Measurements from ENCODE around the gene NFE2L2. TPM values are rescaled to one million over a fixed set of nuclear protein-coding genes. Genes with fewer than 3 reads are reported as not detected.

NFE2L2 gene
- total and polyA plus RNA-seq, 9 of the 15 experiments (the other 6 are each of a cell fraction or from before 2014, with no cell fraction given), result 29.3 to 120 (median 59.3) TPM

GRCh38 chr2:177212106-177212890, 52.2 kb downstream of the NFE2L2 start, which contains the start of gene HNRNPA3 (continued):
- no peak for TF ChIP-seq CBX2 (IDR thresholded peaks at IDR 0.05; ENCODE audit: insufficient read depth, low read length, poor library complexity, severe bottlenecking)
- TF ChIP-seq ZFX (CRISPR knock-in tag; IDR thresholded peaks at IDR 0.05), result peak; percentile 97
- TF ChIP-seq ZBTB49 (CRISPR knock-in tag; IDR thresholded peaks at IDR 0.05; ENCODE audit: borderline replicate concordance), result peak; percentile 82; the same call in 1 of the 2 replicates
- no peak; the same call in 1 of the 2 replicates for TF ChIP-seq POLR2G (IDR thresholded peaks at IDR 0.05; ENCODE audit: low read depth, low read length)
- peak; percentile 93 for TF ChIP-seq MTA3 (IDR thresholded peaks at IDR 0.05; ENCODE audit: borderline replicate concordance)
- peak; percentile 100 for TF ChIP-seq TFE3 (CRISPR knock-in tag; IDR thresholded peaks at IDR 0.05)
- TF ChIP-seq BMI1 (IDR thresholded peaks at IDR 0.05; ENCODE audit: low read length), result no peak
- no peak for TF ChIP-seq ZNF3 (CRISPR knock-in tag; IDR thresholded peaks at IDR 0.05)
- TF ChIP-seq TRIM24 (IDR thresholded peaks at IDR 0.05), result no peak
- no peak for TF ChIP-seq RCOR1 (IDR thresholded peaks at IDR 0.05; ENCODE audit: borderline replicate concordance in 1 of 2, low read depth in 2 of 2, low read length in 2 of 2)
- no peak for TF ChIP-seq MBD1 (CRISPR knock-in tag; IDR thresholded peaks at IDR 0.05)
- no peak for TF ChIP-seq ZC3H8 (IDR thresholded peaks at IDR 0.05)
- no peak for TF ChIP-seq EWSR1 (IDR thresholded peaks at IDR 0.05; ENCODE audit: borderline replicate concordance, low read depth, partially characterized antibody)
- no peak for TF ChIP-seq NFXL1 (CRISPR knock-in tag; IDR thresholded peaks at IDR 0.05)
- peak; percentile 4; the same call in 1 of the 2 replicates for TF ChIP-seq ZNF197 (CRISPR knock-in tag; IDR thresholded peaks at IDR 0.05; ENCODE audit: low read depth)
- peak; percentile 99 for TF ChIP-seq POLR2A (conservative IDR thresholded peaks at IDR 0.05)
- TF ChIP-seq GABPB2 (CRISPR knock-in tag; conservative IDR thresholded peaks at IDR 0.05), result no peak
- no peak for TF ChIP-seq CBFB (CRISPR knock-in tag; IDR thresholded peaks at IDR 0.05)
- 0 out of 2 replicates have a peak, but pooled peaks have one; percentile 73 for TF ChIP-seq HEY1 (CRISPR knock-in tag; IDR thresholded peaks at IDR 0.05; ENCODE audit: borderline replicate concordance)
- no peak for TF ChIP-seq THRA (IDR thresholded peaks at IDR 0.05)
- TF ChIP-seq MCM7 (IDR thresholded peaks at IDR 0.05), result no peak

All from K562 (cell line).